Left lung (tissue), 10 donors: ENCODE results near the gene MBTPS1. TPM values are rescaled to one million over a fixed set of nuclear protein-coding genes. Genes with fewer than 3 reads are reported as not detected.
A peak's percentile ranks its signal among the peaks of the same experiment; 100 is the strongest.

Experiments used
- ATAC-seq: fragments of 200-7000 bp; cut with Tn5 transposase; one replicate; pipeline ENCODE4 v1.9.1; 2020; ENCODE audit warnings: moderate library complexity
- DNase-seq, 4 donors: peaks; one replicate each; pipeline ENCODE4 v3.0.0-alpha.2; 2013 to 2020
- H3K27ac ChIP-seq, 2 donors: fragments of 200-600 bp; sonication (generic) in 1 of 2; one replicate each; pipeline versions ENCODE4 v1.5.0 to v1.8.0; 2020 to 2021
- H3K27me3 ChIP-seq, 2 donors: fragments of 200-600 bp; sonication (generic) in 1 of 2; one replicate each; pipeline versions ENCODE4 v1.5.0 to v1.8.0; 2020 to 2021
- H3K36me3 ChIP-seq, 2 donors: fragments of 200-600 bp; sonication (generic) in 1 of 2; one replicate each; pipeline versions ENCODE4 v1.5.0 to v1.8.0; 2020 to 2021
- H3K4me1 ChIP-seq, 2 donors: fragments of 200-600 bp; one replicate each; pipeline ENCODE4 v1.8.0; 2021
- H3K4me3 ChIP-seq, 2 donors: fragments of 200-600 bp; sonication (generic) in 1 of 2; one replicate each; pipeline versions ENCODE4 v1.5.0 to v1.8.0; 2020 to 2021; ENCODE audit warnings: mild to moderate bottlenecking in 1 of 2
- H3K9me3 ChIP-seq, 2 donors: fragments of 200-600 bp; sonication (generic) in 1 of 2; one replicate each; pipeline versions ENCODE4 v1.5.0 to v1.8.0; 2020 to 2021
- intact Hi-C, 2 donors: fragments of 100-400 bp; cut with DNase I; formaldehyde crosslinking; loops; one replicate each; pipeline versions ENCODE4 v1.11.2 to v1.14.2; 2022
- polyA plus RNA-seq, 6 donors: library from polyadenylated mRNA; unstranded; fragments of 120-200 nt; gene quantifications; one replicate each; pipeline ENCODE4 v1.2.1, GENCODE V29; 2013; ENCODE audit not compliant: insufficient read length in 6 of 6
- total RNA-seq, 2 donors: library from RNA; stranded (reverse); fragmentation: NEBNext Ultra II Directional; extraction: Animal tissue kit (Norgen Biotek cat#: 25700); gene quantifications; one replicate each; pipeline ENCODE4 v1.2.1, GENCODE V29; 2021
- TF ChIP-seq, protein P1 (sequence below), 2 donors: fragments of 200-600 bp; sonication (generic) in 1 of 2; IDR thresholded peaks; one replicate each; pipeline versions ENCODE4 v1.5.0 to v1.8.0; 2021; ENCODE audit warnings: antibody characterized with exemption in 2 of 2
- donor health status: DM: no; HTN: yes; CAD: no.
- donor health status: DM: no; HTN: no; CAD: no.

MBTPS1 gene
- total and polyA plus RNA-seq, 8 donors, result 86.4 to 121 (median 116) TPM

- peaks cover 0 to 38% of the 10 kb centered on the region in 2 donors for H3K27me3 ChIP-seq
- TF ChIP-seq, protein P1, sequence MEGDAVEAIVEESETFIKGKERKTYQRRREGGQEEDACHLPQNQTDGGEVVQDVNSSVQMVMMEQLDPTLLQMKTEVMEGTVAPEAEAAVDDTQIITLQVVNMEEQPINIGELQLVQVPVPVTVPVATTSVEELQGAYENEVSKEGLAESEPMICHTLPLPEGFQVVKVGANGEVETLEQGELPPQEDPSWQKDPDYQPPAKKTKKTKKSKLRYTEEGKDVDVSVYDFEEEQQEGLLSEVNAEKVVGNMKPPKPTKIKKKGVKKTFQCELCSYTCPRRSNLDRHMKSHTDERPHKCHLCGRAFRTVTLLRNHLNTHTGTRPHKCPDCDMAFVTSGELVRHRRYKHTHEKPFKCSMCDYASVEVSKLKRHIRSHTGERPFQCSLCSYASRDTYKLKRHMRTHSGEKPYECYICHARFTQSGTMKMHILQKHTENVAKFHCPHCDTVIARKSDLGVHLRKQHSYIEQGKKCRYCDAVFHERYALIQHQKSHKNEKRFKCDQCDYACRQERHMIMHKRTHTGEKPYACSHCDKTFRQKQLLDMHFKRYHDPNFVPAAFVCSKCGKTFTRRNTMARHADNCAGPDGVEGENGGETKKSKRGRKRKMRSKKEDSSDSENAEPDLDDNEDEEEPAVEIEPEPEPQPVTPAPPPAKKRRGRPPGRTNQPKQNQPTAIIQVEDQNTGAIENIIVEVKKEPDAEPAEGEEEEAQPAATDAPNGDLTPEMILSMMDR (IDR thresholded peaks at IDR 0.05), result no peak
- H3K4me1 ChIP-seq, result no peaks in the 10 kb centered on the region
- no peak overlapping the region for H3K27ac ChIP-seq
- peak in 1 of 4 donors; percentile 10 for DNase-seq
- no peak for ATAC-seq
- H3K36me3 ChIP-seq, result no peaks in the 10 kb centered on the region
- H3K9me3 ChIP-seq, result no peaks in the 10 kb centered on the region
- intact Hi-C loops, result no loop called here
- no peak overlapping the region for H3K4me3 ChIP-seq
These were observed 102.0 kb downstream of the MBTPS1 start for GRCh38 chr16:84014570-84015327.

DNA sequence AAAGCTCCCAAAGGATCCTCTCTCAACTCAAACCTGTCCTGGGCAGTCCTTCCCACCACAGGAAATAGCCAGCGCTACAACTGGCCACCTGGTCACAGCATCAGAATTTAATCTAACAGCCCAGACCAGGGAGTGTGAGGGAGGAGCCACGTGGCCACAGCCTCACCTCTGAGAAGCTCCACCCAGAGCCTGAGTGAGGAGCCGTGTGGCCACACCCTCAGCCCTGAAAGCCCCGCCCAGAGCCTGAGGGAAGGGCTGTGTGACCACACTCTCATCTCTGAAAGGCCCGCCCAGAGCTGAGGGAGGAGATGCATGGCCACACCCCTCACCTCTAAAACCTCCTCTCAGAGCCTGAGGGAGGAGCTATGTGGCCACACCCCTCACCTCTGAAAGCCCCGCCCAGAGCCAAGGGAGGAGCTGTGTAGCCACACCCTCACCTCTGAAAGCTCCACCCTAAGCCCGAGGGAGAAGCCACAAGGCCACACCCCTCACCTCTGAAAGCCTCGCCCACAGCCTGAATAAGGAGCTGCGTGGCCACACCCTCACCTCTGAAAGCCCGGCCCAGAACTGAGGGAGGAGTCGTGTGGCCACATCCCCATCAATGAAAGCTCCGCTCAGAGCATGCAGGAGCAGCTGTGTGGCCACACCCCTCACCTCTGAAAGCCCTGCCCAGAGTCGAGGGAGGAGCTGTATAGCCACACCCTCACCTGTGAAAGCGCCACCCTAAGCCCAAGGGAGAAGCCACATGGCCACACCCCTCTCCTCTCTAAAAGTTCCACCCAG, 102.8 kb downstream of the MBTPS1 start:
- no peak overlapping the region for H3K27ac ChIP-seq
- no peaks in the 10 kb centered on the region for H3K9me3 ChIP-seq
- intact Hi-C loops, result no loop called here
- no peaks in the 10 kb centered on the region for H3K36me3 ChIP-seq
- no peaks in the 10 kb centered on the region for H3K4me1 ChIP-seq
- peak in 3 of 4 donors; percentile 45 to 89 (median 83) for DNase-seq
- no peak overlapping the region for H3K4me3 ChIP-seq
- ATAC-seq, result peak; percentile 92
- TF ChIP-seq, protein P1 (IDR thresholded peaks at IDR 0.05), result no peak
- H3K27me3 ChIP-seq, result peaks cover 0 to 31% of the 10 kb centered on the region in 2 donors

- Histone ChIP-seq H3K27me3 (peaks cover 0 to 37% of the 10 kb centered on the region in 2 donors), H3K27ac (no peak overlapping the region), H3K9me3 (no peaks in the 10 kb centered on the region), H3K36me3 (no peaks in the 10 kb centered on the region), H3K4me3 (no peak overlapping the region), H3K4me1 (no peaks in the 10 kb centered on the region)
- TF ChIP-seq, protein P1 (IDR thresholded peaks at IDR 0.05), result no peak
- no peak for DNase-seq
- no peak for ATAC-seq
- intact Hi-C loops, result no loop called here
These were observed 107.5 kb downstream of the MBTPS1 start for GRCh38 chr16:84009282-84009681.

GRCh38 chr16:84007965-84008364, 108.8 kb downstream of the MBTPS1 start:
- H3K27ac ChIP-seq, result no peak overlapping the region
- no peaks in the 10 kb centered on the region for H3K9me3 ChIP-seq
- intact Hi-C loops, result no loop called here
- H3K27me3 ChIP-seq, result peaks cover 0 to 44% of the 10 kb centered on the region in 2 donors
- no peaks in the 10 kb centered on the region for H3K36me3 ChIP-seq
- TF ChIP-seq, protein P1 (IDR thresholded peaks at IDR 0.05), result no peak
- no peak for DNase-seq
- ATAC-seq, result no peak
- H3K4me1 ChIP-seq, result no peaks in the 10 kb centered on the region
- H3K4me3 ChIP-seq, result no peak overlapping the region

DNA sequence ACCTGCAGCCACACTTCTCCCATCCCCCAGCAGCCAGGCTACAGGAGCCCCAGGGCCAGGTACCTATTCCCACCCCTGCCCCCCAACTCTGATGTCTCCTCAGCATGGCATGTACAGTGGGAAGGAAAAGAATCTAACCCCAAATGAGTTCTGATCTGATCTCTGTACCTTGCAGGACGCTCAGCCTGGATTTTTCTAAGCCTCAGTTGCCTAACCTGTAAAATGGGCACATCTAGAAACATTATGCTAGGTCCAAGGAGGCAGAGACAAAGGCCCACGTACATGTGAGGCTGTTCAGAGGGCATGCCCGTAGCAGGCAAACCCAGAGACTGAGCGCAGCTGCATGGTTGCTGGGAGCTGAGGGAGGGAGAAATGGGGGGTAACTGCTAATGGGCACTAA, 109.2 kb downstream of the MBTPS1 start:
- no peak overlapping the region for H3K27ac ChIP-seq
- TF ChIP-seq, protein P1 (IDR thresholded peaks at IDR 0.05), result no peak
- DNase-seq (no peak), ATAC-seq (no peak)
- H3K27me3 ChIP-seq, result peaks cover 0 to 47% of the 10 kb centered on the region in 2 donors
- no peaks in the 10 kb centered on the region for H3K9me3 ChIP-seq
- intact Hi-C loops, result no loop called here
- no peak overlapping the region for H3K4me3 ChIP-seq
- H3K4me1 ChIP-seq, result no peaks in the 10 kb centered on the region
- no peaks in the 10 kb centered on the region for H3K36me3 ChIP-seq
